HCT116 (cell line): Measurements from ENCODE around the gene XPA. TPM values are rescaled to one million over a fixed set of nuclear protein-coding genes. Genes with fewer than 3 reads are reported as not detected.

Experiments used
- ATAC-seq: fragments of 200-7000 bp; cut with Tn5 transposase; 2 replicates; pipeline ENCODE4 v1.9.1; 2020; ENCODE audit warnings: mild to moderate bottlenecking, moderate library complexity
- BruUV-seq: library from RNA; stranded (reverse); fragments of 400-500 nt; replicated peaks from 2 replicates; lab custom pipeline; 2021; lab: Mats Ljungman, UMichigan
- CTCF ChIA-PET: fragments of 300-600 bp; sonication (Branson Sonifier 250); formaldehyde crosslinking; loops from one replicate; lab custom pipeline; 2021; ENCODE audit warnings: antibody characterized with exemption; lab: Charles Lee
- POLR2A ChIA-PET: fragments of 300-600, 350-600 bp; sonication (Branson Sonifier 250); formaldehyde crosslinking; loops from one replicate; lab custom pipeline; 2021; ENCODE audit warnings: antibody characterized with exemption; lab: Charles Lee
- RAD21 ChIA-PET, 2 experiments: fragments of 300-600 bp; sonication (Branson Sonifier 250); formaldehyde crosslinking; loops; one replicate each; lab custom pipeline; 2023; ENCODE audit warnings: low total read pairs in 2 of 2; ENCODE audit not compliant: uncharacterized antibody in 2 of 2, unreplicated experiment in 2 of 2, low non-redundant PET in 1 of 2; lab: Charles Lee
- DNase-seq: peaks from one replicate; pipeline ENCODE4 v3.0.0-alpha.2; 2010; ENCODE audit warnings: low read depth, low spot score
- H2AFZ ChIP-seq: fragments of 200-600 bp; shearing (Covaris generic), sonication (generic); 2 replicates; pipeline ENCODE4 v1.6.1; 2017; ENCODE audit warnings: low read depth, mixed run types, mixed read lengths, antibody characterized with exemption, low read length; ENCODE audit not compliant: poor library complexity, severe bottlenecking
- H3K27ac ChIP-seq: 2 replicates; pipeline ENCODE4 v1.5.1; 2012; ENCODE audit warnings: low read depth, low read length
- H3K27me3 ChIP-seq: fragments of 200-600 bp; sonication (generic); 2 replicates; pipeline ENCODE4 v1.6.1; 2016; ENCODE audit warnings: mixed run types, low read length, mixed read lengths; ENCODE audit not compliant: insufficient read depth
- H3K36me3 ChIP-seq, 2 experiments: fragments of 200-500 bp in 1 of 2; fragments of 200-600 bp in 1 of 2; sonication (Bioruptor generic) in 1 of 2; sonication (generic) in 1 of 2; 2 replicates each; pipeline versions ENCODE4 v1.5.1 to v1.6.1; 2014 to 2016; ENCODE audit warnings: low read length in 2 of 2, inconsistent platforms in 1 of 2, mixed read lengths in 1 of 2, mixed run types in 1 of 2; ENCODE audit not compliant: insufficient read depth in 2 of 2, control insufficient read depth in 1 of 2
- H3K4me1 ChIP-seq, 2 experiments: fragments of 200-600 bp in 1 of 2; sonication (generic) in 1 of 2; 2 replicates each; pipeline versions ENCODE4 v1.5.1 to v1.6.1; 2012 to 2017; ENCODE audit warnings: low read length in 2 of 2, inconsistent platforms in 1 of 2, mild to moderate bottlenecking in 1 of 2, mixed read lengths in 1 of 2, mixed run types in 1 of 2, moderate library complexity in 1 of 2; ENCODE audit not compliant: insufficient read depth in 2 of 2, control insufficient read depth in 1 of 2
- H3K4me2 ChIP-seq: fragments of 200-600 bp; sonication (generic); 2 replicates; pipeline ENCODE4 v1.6.1; 2017; ENCODE audit warnings: mixed run types, low read length, mixed read lengths
- H3K4me3 ChIP-seq, 2 experiments: fragments of 200-600 bp in 1 of 2; sonication (generic) in 1 of 2; replicated peaks in 1 of 2; 2 replicates each; pipeline ENCODE4 v1.5.1; 2011 to 2016; ENCODE audit warnings: low read length in 2 of 2, control low read depth in 1 of 2, low read depth in 1 of 2, mild to moderate bottlenecking in 1 of 2, mixed read lengths in 1 of 2, mixed run types in 1 of 2
- H3K79me2 ChIP-seq: fragments of 200-600 bp; sonication (generic); 2 replicates; pipeline ENCODE4 v1.6.1; 2017; ENCODE audit warnings: mild to moderate bottlenecking, mixed run types, low read length, moderate library complexity, mixed read lengths; ENCODE audit not compliant: insufficient read depth
- H3K9ac ChIP-seq: fragments of 200-600 bp; sonication (generic); 2 replicates; pipeline ENCODE4 v1.6.1; 2016; ENCODE audit warnings: low read length, mixed read lengths
- H3K9me2 ChIP-seq: fragments of 200-600 bp; sonication (generic), shearing (Covaris generic); 2 replicates; pipeline ENCODE4 v1.6.1; 2017; ENCODE audit warnings: mixed run types, mild to moderate bottlenecking, moderate library complexity; ENCODE audit not compliant: insufficient read depth
- H3K9me3 ChIP-seq, 2 experiments: fragments of 200-500 bp in 1 of 2; fragments of 200-600 bp in 1 of 2; sonication (Bioruptor generic) in 1 of 2; sonication (generic) in 1 of 2; 2 replicates each; pipeline ENCODE4 v1.6.1; 2014 to 2017; ENCODE audit warnings: low read length in 2 of 2, mixed read lengths in 2 of 2, inconsistent platforms in 1 of 2, low read depth in 1 of 2, mild to moderate bottlenecking in 1 of 2, mixed run types in 1 of 2, moderate library complexity in 1 of 2; ENCODE audit not compliant: control insufficient read depth in 1 of 2, insufficient read depth in 1 of 2
- H4K20me1 ChIP-seq: fragments of 200-600 bp; sonication (generic), shearing (Covaris generic); 2 replicates; pipeline ENCODE4 v1.6.1; 2017; ENCODE audit warnings: mixed run types, mild to moderate bottlenecking, moderate library complexity; ENCODE audit not compliant: insufficient read depth
- CBX3 ChIP-seq: IDR thresholded peaks from 2 replicates; pipeline ENCODE4 v1.6.1; 2012; ENCODE audit warnings: low read depth
- CTCF ChIP-seq, 3 experiments: fragments of 200-600 bp in 1 of 3; sonication (generic) in 1 of 3; IDR thresholded peaks in 2 of 3; conservative IDR thresholded peaks in 1 of 3; 2 replicates each; pipeline ENCODE4 v1.5.1; 2012 to 2017; ENCODE audit warnings: low read depth in 2 of 3, low read length in 2 of 3, antibody characterized with exemption in 1 of 3, borderline replicate concordance in 1 of 3, control low read depth in 1 of 3, mild to moderate bottlenecking in 1 of 3, mixed read lengths in 1 of 3, mixed run types in 1 of 3, moderate library complexity in 1 of 3; ENCODE audit not compliant: insufficient read depth in 1 of 3
- EZH2 ChIP-seq: fragments of 200-600 bp; sonication (generic); IDR thresholded peaks from 2 replicates; pipeline ENCODE4 v1.6.1; 2017; ENCODE audit warnings: antibody characterized with exemption, mixed run types
- MAX ChIP-seq: IDR thresholded peaks from 2 replicates; pipeline ENCODE4 v1.6.1; 2012
- POLR2A ChIP-seq: IDR thresholded peaks from 2 replicates; pipeline ENCODE4 v1.7.0; 2011; ENCODE audit warnings: borderline replicate concordance; ENCODE audit not compliant: insufficient read depth, insufficient read length; ENCODE audit errors: extremely low read depth
- RAD21 ChIP-seq: IDR thresholded peaks from 2 replicates; pipeline ENCODE4 v1.6.1; 2012; ENCODE audit warnings: low read depth, mild to moderate bottlenecking
- YY1 ChIP-seq: IDR thresholded peaks from 2 replicates; pipeline ENCODE4 v1.6.1; 2011; ENCODE audit warnings: low read length, low read depth, moderate library complexity, mild to moderate bottlenecking; ENCODE audit not compliant: insufficient replicate concordance; ENCODE audit errors: extremely low read depth
- ZFX ChIP-seq: fragments of 450-650 bp; IDR thresholded peaks from 2 replicates; pipeline ENCODE4 v1.6.1; 2017
- intact Hi-C: fragments of 100-400 bp; cut with micrococcal nuclease; formaldehyde crosslinking; loops from 2 replicates; pipeline ENCODE4 v1.10.0; 2022
- total RNA-seq: library from RNA; stranded (reverse); gene quantifications from one replicate; pipeline ENCODE4 v1.2.1, GENCODE V29; 2021; ENCODE audit not compliant: unreplicated experiment
- TF ChIP-seq, protein P1 (sequence below): IDR thresholded peaks from 2 replicates; pipeline ENCODE4 v1.6.1; 2012
- TF ChIP-seq, protein P2 (sequence below): IDR thresholded peaks from 2 replicates; pipeline ENCODE4 v1.6.1; 2012; ENCODE audit warnings: low read depth

The XPA gene
- total RNA-seq, 1 experiment from 2014 or later = 9.3 TPM

GRCh38 chr9:97660340-97660739, 36.8 kb downstream of the XPA start:
- TF ChIP-seq POLR2A (no peak), ZFX (no peak), CTCF (IDR thresholded peaks at IDR 0.05 in 2 of 3, conservative IDR thresholded peaks at IDR 0.05 in 1 of 3; ENCODE audit: borderline replicate concordance in 1 of 3, insufficient read depth in 1 of 3, low read depth in 2 of 3, low read length in 2 of 3) (no peak), CBX3 (no peak), RAD21 (no peak), MAX (no peak), EZH2 (no peak), YY1 (no peak)
- TF ChIP-seq, protein P1, sequence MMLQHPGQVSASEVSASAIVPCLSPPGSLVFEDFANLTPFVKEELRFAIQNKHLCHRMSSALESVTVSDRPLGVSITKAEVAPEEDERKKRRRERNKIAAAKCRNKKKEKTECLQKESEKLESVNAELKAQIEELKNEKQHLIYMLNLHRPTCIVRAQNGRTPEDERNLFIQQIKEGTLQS = no peak
- TF ChIP-seq, protein P2, sequence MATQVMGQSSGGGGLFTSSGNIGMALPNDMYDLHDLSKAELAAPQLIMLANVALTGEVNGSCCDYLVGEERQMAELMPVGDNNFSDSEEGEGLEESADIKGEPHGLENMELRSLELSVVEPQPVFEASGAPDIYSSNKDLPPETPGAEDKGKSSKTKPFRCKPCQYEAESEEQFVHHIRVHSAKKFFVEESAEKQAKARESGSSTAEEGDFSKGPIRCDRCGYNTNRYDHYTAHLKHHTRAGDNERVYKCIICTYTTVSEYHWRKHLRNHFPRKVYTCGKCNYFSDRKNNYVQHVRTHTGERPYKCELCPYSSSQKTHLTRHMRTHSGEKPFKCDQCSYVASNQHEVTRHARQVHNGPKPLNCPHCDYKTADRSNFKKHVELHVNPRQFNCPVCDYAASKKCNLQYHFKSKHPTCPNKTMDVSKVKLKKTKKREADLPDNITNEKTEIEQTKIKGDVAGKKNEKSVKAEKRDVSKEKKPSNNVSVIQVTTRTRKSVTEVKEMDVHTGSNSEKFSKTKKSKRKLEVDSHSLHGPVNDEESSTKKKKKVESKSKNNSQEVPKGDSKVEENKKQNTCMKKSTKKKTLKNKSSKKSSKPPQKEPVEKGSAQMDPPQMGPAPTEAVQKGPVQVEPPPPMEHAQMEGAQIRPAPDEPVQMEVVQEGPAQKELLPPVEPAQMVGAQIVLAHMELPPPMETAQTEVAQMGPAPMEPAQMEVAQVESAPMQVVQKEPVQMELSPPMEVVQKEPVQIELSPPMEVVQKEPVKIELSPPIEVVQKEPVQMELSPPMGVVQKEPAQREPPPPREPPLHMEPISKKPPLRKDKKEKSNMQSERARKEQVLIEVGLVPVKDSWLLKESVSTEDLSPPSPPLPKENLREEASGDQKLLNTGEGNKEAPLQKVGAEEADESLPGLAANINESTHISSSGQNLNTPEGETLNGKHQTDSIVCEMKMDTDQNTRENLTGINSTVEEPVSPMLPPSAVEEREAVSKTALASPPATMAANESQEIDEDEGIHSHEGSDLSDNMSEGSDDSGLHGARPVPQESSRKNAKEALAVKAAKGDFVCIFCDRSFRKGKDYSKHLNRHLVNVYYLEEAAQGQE = no peak
- H3K9me2 ChIP-seq = no peaks in the 10 kb centered on the region
- ChIA-PET POLR2A (no interaction called here), RAD21 (no interaction called here), CTCF (no interaction called here)
- intact Hi-C loops = no loop called here
- H3K36me3 ChIP-seq = peaks cover 64 to 75% of the 10 kb centered on the region in 2 experiments
- no peak for DNase-seq
- no peak overlapping the region for H3K9ac ChIP-seq
- no peaks in the 10 kb centered on the region for H3K4me1 ChIP-seq
- no peak for ATAC-seq
- no peak overlapping the region for H3K27ac ChIP-seq
- no TSS peak for BruUV-seq
- H3K27me3 ChIP-seq = no peaks in the 10 kb centered on the region
- no peak overlapping the region for H3K4me3 ChIP-seq
- no peak overlapping the region for H3K4me2 ChIP-seq
- H2AFZ ChIP-seq = no peak overlapping the region
- H4K20me1 ChIP-seq = no peaks in the 10 kb centered on the region; the same call in 1 of the 2 replicates
- H3K9me3 ChIP-seq = no peaks in the 10 kb centered on the region
- peaks cover 5% of the 10 kb centered on the region; the same call in 1 of the 2 replicates for H3K79me2 ChIP-seq
